Effector memory CD8-positive, alpha-beta T cell (primary cell): Measurements from ENCODE around the gene PRSS53.

Experiments used
- ATAC-seq: fragments of 150-1000 bp; cut with Tn5 transposase; replicated peaks from 2 replicates; pipeline ENCODE4 v1.10.0; 2021; ENCODE audit warnings: mild to moderate bottlenecking, moderate library complexity
- DNase-seq, 3 experiments: peaks; one replicate each; pipeline ENCODE4 v3.0.0; 2021
- H3K27ac Mint-ChIP-seq, 2 donors: one replicate each; pipeline ENCODE4 v1.8.0; 2022; ENCODE audit warnings: mild to moderate bottlenecking in 2 of 2, mixed read lengths in 2 of 2, moderate library complexity in 2 of 2
- H3K27me3 Mint-ChIP-seq, 2 donors: one replicate each; pipeline ENCODE4 v1.8.0; 2022; ENCODE audit warnings: mixed read lengths in 2 of 2
- H3K36me3 Mint-ChIP-seq: one replicate; pipeline ENCODE4 v1.8.0; 2022; ENCODE audit warnings: mild to moderate bottlenecking, moderate library complexity, mixed read lengths; ENCODE audit not compliant: insufficient read depth
- H3K4me1 Mint-ChIP-seq, 2 donors: one replicate each; pipeline ENCODE4 v1.8.0; 2022; ENCODE audit warnings: low read depth in 2 of 2, mixed read lengths in 2 of 2
- H3K4me3 Mint-ChIP-seq, 2 donors: one replicate each; pipeline ENCODE4 v1.8.0; 2022; ENCODE audit warnings: mild to moderate bottlenecking in 2 of 2, mixed read lengths in 2 of 2, moderate library complexity in 2 of 2
- H3K9me3 Mint-ChIP-seq, 2 donors: one replicate each; pipeline ENCODE4 v1.8.0; 2022; ENCODE audit warnings: mixed read lengths in 2 of 2

Gene PRSS53

DNA sequence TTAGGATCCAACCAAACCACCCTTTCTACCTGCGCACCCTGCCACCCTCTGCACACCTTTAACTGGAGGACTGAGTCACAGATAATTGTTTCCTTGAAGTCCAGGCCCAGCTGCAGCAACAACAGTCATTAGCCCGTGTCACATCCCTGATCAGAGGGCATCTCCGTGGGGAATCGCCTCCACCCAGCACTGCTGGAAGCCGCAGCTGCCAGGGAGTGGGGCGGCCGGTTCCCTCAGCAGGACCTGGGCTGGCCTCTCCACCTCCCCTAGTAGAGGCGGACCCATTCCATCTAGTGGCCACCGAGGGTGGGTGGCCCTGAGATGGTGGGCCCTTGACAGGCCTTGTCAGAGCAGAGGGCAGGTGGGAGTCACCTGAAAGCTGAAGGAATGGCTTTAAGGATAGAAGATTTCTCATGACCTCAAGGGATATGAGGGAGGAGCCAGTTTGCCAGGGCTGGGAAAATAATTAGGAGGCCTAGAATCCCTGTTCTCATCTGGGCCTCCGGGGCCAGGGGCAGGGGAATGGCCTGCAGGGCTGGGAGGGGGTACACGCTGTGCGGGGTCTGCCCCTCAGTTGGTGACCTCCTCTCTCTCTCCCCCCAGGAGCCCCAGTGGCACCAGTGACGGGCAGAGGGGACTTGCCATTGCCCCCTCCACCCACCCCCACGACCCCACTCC is 6.2 kb downstream of the PRSS53 start:
- peaks cover 25 to 37% of the 10 kb centered on the region in 2 donors for H3K4me1 Mint-ChIP-seq
- DNase-seq (no peak), ATAC-seq (no peak)
- H3K9me3 Mint-ChIP-seq, result no peaks in the 10 kb centered on the region
- no peak overlapping the region for H3K4me3 Mint-ChIP-seq
- peaks cover 36% of the 10 kb centered on the region for H3K36me3 Mint-ChIP-seq
- no peaks in the 10 kb centered on the region for H3K27me3 Mint-ChIP-seq
- peak overlapping the region; percentile 27 to 52 for H3K27ac Mint-ChIP-seq

DNA sequence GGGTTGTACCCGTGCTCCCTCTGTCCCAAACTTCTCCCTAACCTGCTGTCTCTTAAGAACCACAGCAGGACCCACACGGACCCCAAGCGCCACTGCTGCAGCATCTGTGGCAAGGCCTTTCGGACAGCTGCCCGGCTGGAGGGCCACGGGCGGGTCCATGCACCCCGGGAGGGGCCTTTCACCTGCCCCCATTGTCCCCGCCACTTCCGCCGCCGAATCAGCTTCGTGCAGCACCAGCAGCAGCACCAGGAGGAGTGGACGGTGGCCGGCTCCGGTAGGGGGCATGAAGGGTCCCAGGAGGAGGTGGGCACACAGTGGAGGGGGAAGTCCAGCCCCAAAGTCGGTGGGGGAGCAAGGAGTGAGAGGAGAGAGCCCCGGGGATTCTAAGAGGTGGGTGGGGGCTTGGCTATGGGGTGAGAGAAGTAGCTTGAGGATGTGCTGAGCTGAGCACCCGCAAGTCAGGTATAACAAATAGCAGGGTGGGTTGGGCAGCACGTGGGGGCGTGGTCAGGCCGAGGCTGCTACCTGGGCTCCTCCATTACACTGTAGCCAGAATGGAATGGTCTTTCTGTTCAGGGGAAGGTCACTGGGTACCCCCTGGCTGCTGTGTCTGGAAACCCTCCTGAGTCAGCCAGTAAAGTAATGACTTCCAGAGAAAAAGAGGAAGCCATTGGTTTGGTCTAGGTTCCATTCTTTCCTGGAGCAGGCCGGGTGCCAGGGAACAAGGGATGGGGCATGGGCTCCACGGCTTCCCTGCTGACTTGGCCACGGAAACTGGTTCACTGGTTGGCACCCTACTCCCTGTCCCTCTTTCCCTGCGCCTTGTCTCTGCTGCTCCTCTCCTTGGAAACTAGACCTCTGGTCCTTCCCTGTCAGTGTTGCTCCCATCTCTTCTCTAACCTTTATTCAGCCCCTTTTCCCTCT is 7.1 kb downstream of the PRSS53 start:
- peaks cover 40% of the 10 kb centered on the region for H3K36me3 Mint-ChIP-seq
- ATAC-seq, result no peak
- no peak for DNase-seq

DNA sequence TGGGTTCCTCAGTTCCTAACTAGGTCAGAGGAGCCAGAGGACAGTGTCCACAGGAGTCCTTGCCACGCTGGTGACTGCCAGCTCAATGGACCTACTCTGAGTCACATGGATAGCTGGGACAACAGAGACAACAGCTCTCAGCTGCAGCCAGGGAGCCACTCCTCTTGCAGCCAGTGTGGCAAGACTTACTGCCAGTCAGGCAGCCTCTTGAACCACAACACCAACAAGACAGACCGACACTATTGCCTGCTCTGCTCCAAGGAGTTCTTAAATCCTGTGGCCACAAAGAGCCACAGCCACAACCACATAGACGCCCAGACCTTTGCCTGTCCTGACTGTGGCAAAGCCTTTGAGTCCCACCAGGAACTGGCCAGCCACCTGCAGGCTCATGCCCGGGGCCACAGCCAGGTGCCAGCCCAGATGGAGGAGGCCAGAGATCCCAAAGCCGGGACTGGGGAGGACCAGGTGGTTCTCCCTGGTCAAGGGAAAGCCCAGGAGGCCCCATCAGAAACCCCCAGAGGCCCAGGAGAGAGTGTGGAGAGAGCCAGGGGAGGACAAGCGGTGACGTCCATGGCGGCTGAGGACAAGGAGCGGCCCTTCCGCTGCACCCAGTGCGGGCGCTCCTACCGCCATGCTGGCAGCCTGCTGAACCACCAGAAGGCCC is 7.9 kb downstream of the PRSS53 start:
- peaks cover 35% of the 10 kb centered on the region for H3K36me3 Mint-ChIP-seq
- ATAC-seq (no peak), DNase-seq (no peak)
- peaks cover 25 to 32% of the 10 kb centered on the region in 2 donors for H3K4me1 Mint-ChIP-seq
- no peak overlapping the region for H3K4me3 Mint-ChIP-seq
- H3K27ac Mint-ChIP-seq, result peak overlapping the region in 1 of 2 donors; percentile 66
- no peaks in the 10 kb centered on the region for H3K9me3 Mint-ChIP-seq
- H3K27me3 Mint-ChIP-seq, result no peaks in the 10 kb centered on the region

More for the DNA sequence above, 7.1 kb downstream of the PRSS53 start:
- Mint-ChIP-seq H3K4me1 (peaks cover 25 to 37% of the 10 kb centered on the region in 2 donors), H3K9me3 (no peaks in the 10 kb centered on the region), H3K27me3 (no peaks in the 10 kb centered on the region), H3K4me3 (no peak overlapping the region), H3K27ac (peak overlapping the region; percentile 27 to 52)

DNA sequence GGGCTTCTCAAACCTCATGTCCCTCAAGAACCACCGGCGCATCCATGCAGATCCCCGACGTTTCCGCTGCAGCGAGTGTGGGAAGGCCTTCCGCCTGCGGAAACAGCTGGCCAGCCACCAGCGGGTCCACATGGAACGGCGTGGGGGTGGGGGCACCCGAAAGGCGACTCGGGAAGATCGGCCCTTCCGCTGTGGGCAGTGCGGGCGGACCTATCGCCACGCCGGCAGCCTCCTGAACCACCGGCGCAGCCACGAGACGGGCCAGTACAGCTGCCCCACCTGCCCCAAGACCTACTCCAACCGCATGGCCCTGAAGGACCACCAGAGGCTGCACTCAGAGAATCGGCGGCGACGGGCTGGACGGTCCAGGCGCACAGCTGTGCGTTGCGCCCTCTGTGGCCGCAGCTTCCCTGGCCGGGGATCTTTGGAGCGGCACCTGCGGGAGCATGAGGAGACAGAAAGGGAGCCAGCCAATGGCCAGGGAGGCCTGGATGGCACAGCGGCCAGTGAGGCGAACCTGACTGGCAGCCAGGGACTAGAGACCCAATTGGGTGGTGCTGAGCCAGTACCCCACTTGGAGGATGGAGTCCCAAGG is 8.6 kb downstream of the PRSS53 start:
- H3K9me3 Mint-ChIP-seq, result no peaks in the 10 kb centered on the region
- peak overlapping the region in 1 of 2 donors; percentile 58 for H3K27ac Mint-ChIP-seq
- H3K27me3 Mint-ChIP-seq, result no peaks in the 10 kb centered on the region
- ATAC-seq (no peak), DNase-seq (no peak)
- H3K4me3 Mint-ChIP-seq, result no peak overlapping the region
- H3K36me3 Mint-ChIP-seq, result peaks cover 34% of the 10 kb centered on the region
- peaks cover 24 to 29% of the 10 kb centered on the region in 2 donors for H3K4me1 Mint-ChIP-seq

DNA sequence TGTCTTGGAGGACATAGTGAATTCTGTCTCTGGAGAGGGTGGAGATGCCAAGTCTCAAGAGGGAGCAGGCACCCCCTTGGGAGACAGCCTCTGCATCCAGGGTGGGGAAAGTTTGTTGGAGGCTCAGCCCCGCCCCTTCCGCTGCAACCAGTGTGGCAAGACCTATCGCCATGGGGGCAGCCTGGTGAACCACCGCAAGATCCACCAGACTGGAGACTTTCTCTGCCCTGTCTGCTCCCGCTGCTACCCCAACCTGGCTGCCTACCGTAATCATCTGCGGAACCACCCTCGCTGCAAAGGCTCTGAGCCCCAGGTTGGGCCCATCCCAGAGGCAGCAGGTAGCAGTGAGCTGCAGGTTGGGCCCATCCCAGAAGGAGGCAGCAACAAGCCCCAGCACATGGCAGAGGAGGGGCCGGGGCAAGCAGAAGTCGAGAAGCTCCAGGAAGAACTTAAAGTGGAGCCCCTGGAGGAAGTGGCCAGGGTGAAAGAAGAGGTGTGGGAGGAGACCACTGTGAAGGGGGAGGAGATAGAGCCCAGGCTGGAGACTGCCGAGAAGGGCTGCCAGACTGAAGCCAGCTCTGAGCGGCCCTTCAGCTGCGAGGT is 9.3 kb downstream of the PRSS53 start:
- peaks cover 38% of the 10 kb centered on the region for H3K36me3 Mint-ChIP-seq
- no peak overlapping the region for H3K4me3 Mint-ChIP-seq
- H3K9me3 Mint-ChIP-seq, result no peaks in the 10 kb centered on the region
- no peak for DNase-seq
- peak overlapping the region in 1 of 2 donors; percentile 75 for H3K27ac Mint-ChIP-seq
- H3K27me3 Mint-ChIP-seq, result no peaks in the 10 kb centered on the region
- ATAC-seq, result no peak
- H3K4me1 Mint-ChIP-seq, result peaks cover 31 to 36% of the 10 kb centered on the region in 2 donors

DNA sequence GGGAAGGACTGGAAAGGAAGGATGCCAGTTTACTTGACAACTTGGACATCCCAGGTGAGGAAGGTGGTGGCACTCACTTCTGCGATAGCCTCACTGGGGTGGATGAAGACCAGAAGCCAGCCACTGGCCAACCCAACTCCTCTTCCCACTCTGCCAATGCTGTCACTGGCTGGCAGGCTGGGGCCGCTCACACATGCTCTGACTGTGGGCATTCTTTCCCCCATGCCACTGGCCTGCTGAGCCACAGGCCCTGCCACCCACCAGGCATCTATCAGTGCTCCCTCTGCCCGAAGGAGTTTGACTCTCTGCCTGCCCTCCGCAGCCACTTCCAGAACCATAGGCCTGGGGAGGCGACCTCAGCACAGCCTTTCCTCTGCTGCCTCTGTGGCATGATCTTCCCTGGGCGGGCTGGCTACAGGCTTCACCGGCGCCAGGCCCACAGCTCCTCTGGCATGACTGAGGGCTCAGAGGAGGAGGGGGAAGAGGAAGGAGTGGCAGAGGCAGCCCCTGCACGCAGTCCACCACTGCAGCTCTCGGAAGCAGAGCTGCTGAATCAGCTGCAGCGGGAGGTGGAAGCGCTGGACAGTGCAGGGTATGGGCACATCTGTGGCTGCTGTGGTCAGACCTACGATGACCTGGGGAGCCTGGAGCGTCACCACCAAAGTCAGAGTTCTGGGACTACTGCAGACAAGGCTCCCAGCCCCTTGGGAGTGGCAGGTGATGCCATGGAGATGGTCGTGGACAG is 10.0 kb downstream of the PRSS53 start:
- peaks cover 44% of the 10 kb centered on the region for H3K36me3 Mint-ChIP-seq
- no peak overlapping the region for H3K4me3 Mint-ChIP-seq
- no peak for DNase-seq

DNA sequence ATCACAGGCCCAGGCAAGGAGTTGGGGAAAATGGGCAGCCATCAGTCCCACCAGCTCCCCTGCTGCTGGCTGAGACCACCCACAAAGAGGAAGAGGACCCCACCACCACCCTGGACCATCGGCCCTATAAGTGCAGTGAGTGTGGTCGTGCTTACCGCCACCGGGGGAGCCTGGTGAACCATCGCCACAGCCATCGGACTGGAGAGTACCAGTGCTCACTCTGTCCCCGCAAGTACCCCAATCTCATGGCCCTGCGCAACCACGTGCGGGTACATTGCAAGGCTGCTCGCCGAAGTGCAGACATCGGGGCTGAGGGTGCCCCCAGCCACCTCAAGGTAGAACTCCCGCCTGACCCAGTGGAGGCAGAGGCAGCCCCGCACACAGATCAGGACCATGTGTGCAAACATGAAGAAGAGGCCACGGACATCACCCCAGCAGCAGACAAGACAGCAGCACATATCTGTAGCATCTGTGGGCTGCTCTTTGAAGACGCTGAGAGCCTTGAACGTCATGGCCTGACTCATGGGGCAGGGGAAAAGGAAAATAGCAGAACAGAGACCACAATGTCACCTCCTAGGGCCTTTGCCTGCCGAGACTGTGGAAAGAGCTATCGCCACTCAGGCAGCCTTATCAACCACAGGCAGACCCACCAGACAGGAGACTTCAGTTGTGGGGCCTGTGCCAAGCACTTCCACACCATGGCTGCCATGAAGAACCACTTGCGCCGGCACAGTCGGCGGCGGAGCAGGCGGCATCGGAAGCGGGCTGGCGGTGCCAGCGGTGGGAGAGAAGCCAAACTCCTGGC is 10.9 kb downstream of the PRSS53 start:
- H3K9me3 Mint-ChIP-seq, result no peaks in the 10 kb centered on the region
- no peaks in the 10 kb centered on the region for H3K27me3 Mint-ChIP-seq
- DNase-seq, result no peak
- H3K4me1 Mint-ChIP-seq, result peaks cover 33 to 34% of the 10 kb centered on the region in 2 donors
- H3K4me3 Mint-ChIP-seq, result no peak overlapping the region
- H3K27ac Mint-ChIP-seq, result peak overlapping the region in 1 of 2 donors; percentile 41
- ATAC-seq, result no peak
- peaks cover 44% of the 10 kb centered on the region for H3K36me3 Mint-ChIP-seq

More for the DNA sequence above, 10.0 kb downstream of the PRSS53 start:
- peak overlapping the region in 1 of 2 donors; percentile 75 for H3K27ac Mint-ChIP-seq
- ATAC-seq, result no peak
- no peaks in the 10 kb centered on the region for H3K27me3 Mint-ChIP-seq
- H3K4me1 Mint-ChIP-seq, result peaks cover 31 to 33% of the 10 kb centered on the region in 2 donors
- H3K9me3 Mint-ChIP-seq, result no peaks in the 10 kb centered on the region

DNA sequence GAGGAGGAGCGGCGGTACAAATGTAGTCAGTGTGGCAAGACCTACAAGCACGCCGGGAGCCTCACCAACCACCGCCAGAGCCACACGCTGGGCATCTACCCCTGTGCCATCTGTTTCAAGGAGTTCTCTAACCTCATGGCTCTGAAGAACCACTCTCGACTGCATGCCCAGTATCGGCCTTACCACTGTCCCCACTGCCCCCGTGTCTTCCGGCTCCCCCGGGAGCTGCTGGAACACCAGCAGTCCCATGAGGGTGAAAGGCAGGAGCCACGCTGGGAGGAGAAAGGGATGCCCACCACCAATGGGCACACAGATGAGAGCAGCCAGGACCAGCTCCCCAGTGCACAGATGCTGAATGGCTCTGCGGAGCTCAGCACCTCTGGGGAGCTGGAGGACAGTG is 11.7 kb downstream of the PRSS53 start:
- ATAC-seq, result no peak
- peaks cover 48% of the 10 kb centered on the region for H3K36me3 Mint-ChIP-seq
- no peak overlapping the region for H3K4me3 Mint-ChIP-seq
- H3K27me3 Mint-ChIP-seq, result no peaks in the 10 kb centered on the region
- H3K4me1 Mint-ChIP-seq, result peaks cover 36 to 37% of the 10 kb centered on the region in 2 donors
- no peaks in the 10 kb centered on the region for H3K9me3 Mint-ChIP-seq
- no peak for DNase-seq
- peak overlapping the region in 1 of 2 donors; percentile 41 for H3K27ac Mint-ChIP-seq

DNA sequence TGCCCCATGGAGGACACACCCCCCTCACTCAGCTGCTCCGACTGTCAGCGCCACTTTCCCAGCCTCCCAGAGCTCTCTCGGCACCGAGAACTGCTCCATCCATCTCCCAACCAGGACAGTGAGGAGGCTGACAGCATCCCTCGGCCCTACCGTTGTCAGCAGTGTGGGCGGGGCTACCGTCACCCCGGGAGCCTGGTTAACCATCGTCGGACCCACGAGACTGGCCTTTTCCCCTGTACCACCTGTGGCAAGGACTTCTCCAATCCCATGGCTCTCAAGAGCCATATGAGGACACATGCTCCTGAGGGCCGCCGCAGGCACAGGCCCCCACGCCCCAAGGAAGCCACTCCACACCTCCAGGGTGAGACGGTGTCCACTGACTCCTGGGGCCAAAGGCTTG is 12.4 kb downstream of the PRSS53 start:
- Mint-ChIP-seq H3K27ac (no peak overlapping the region), H3K4me3 (no peak overlapping the region), H3K4me1 (peaks cover 41 to 42% of the 10 kb centered on the region in 2 donors), H3K36me3 (peaks cover 44% of the 10 kb centered on the region), H3K27me3 (no peaks in the 10 kb centered on the region), H3K9me3 (no peaks in the 10 kb centered on the region)
- DNase-seq, result no peak
- no peak for ATAC-seq

DNA sequence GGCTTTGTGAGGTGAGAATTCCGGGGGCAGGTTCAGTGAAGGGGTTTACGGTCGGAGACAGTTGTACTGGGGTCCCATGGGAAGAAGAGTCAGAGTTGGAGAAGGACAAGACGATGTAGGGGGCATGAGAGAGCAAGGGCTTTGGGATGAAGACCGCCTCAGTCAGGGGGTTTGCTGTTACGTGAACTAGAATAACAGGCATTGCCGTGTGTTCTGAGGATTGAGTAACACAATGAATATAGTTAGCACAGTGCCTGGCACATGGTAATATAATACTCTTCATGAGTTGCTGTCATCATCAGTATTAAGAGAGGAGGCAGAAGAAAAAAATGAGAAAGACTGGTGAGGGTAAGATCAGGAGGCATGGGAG is 13.9 kb downstream of the PRSS53 start:
- H3K4me1 Mint-ChIP-seq, result peaks cover 38% of the 10 kb centered on the region in 2 donors
- H3K27me3 Mint-ChIP-seq, result no peaks in the 10 kb centered on the region
- peak overlapping the region; percentile 78 to 94 for H3K4me3 Mint-ChIP-seq
- peak overlapping the region; percentile 90 to 96 for H3K27ac Mint-ChIP-seq
- H3K9me3 Mint-ChIP-seq, result no peaks in the 10 kb centered on the region
- DNase-seq (no peak), ATAC-seq (no peak)
- peaks cover 35% of the 10 kb centered on the region for H3K36me3 Mint-ChIP-seq

DNA sequence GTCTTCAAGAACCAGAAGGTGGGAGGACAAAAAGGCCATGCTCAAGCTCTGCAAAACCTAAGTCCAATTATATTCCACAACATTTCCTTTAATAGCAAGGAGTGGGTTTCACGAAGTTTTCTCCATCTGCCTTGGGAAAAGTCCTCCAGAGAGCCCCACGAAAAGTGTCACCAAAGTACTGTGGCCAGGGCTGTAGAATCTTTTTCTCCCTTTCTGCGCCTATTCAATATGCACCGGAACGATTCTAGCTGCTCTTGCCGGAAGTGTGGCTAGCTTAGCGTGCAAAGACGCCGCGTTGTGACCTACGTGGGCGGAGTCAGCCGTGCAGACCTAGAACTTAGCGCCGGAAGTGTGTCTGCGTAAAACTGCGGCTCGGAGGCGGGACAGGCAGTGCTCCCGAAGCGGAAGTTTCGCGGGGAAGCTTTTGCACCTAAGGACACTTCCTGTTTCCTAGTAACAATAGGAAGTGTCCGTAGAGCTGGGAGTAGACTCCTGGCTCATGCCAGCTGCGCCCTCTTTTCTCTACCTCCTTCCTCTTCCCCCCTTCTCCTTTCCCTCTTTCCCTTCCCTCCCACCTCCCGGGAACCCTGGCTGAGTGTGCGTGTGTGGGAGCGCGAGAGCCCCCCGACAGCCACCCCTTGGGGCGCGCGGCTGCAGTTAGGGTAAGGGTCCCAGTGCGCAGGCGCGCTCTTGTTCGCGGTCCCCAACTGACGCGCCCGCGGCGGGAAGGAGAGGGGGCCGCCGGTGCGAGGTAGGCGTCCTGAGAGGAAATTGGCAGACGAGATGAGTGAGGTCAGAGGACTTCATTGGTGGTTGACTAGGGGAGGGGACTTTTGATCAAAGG is 14.6 kb downstream of the PRSS53 start, which contains the start of the genes ZNF646 and ZNF668:
Gene ZNF646, plus strand, starts transcription at position 453 of the 844 bp plus-strand sequence. CDS start 1,903 bp downstream, outside the sequence.
Gene ZNF668, minus strand, starts transcription at position 271 of the 844 bp plus-strand sequence. CDS start 9,781 bp downstream, outside the sequence.
- H3K4me3 Mint-ChIP-seq, result peak within 1 kb of the TSS; percentile 78 to 94
- ATAC-seq, result peak; percentile 82
- no peaks in the 10 kb centered on the region for H3K9me3 Mint-ChIP-seq
- H3K27ac Mint-ChIP-seq, result peak within 1 kb of the TSS; percentile 90 to 96
- H3K4me1 Mint-ChIP-seq, result peaks cover 38 to 42% of the 10 kb centered on the region in 2 donors
- peak; percentile 95 to 98 (median 95) for DNase-seq
- H3K27me3 Mint-ChIP-seq, result no peaks in the 10 kb centered on the region
- peaks cover 29% of the 10 kb centered on the region for H3K36me3 Mint-ChIP-seq
